ENCODE results near the gene USP47.

Gene USP47

GRCh38 chr11:11978792-11979487 is 137.2 kb downstream of the USP47 start:
- DNase-seq, result no peak

GRCh38 chr11:11979488-11980117 is 137.8 kb downstream of the USP47 start:
- peak in 9 of 56 donors; percentile 26 to 55 (median 36) for DNase-seq

- no peak for DNase-seq
Observed at GRCh38 chr11:11980200-11980599, 138.4 kb downstream of the USP47 start.

- DNase-seq, result no peak
Observed at GRCh38 chr11:11980841-11981308, 139.1 kb downstream of the USP47 start.

GRCh38 chr11:11981364-11981763 is 139.6 kb downstream of the USP47 start:
- DNase-seq, result no peak

- DNase-seq, result no peak
Observed at GRCh38 chr11:11981840-11982239, 140.1 kb downstream of the USP47 start.

- DNase-seq, result no peak
Observed at GRCh38 chr11:11982461-11982860, 140.7 kb downstream of the USP47 start.

GRCh38 chr11:11982975-11983374 is 141.2 kb downstream of the USP47 start:
- no peak for DNase-seq

GRCh38 chr11:11983427-11983826 is 141.7 kb downstream of the USP47 start:
- DNase-seq, result no peak

GRCh38 chr11:11984563-11984962 is 142.8 kb downstream of the USP47 start:
- no peak for DNase-seq

GRCh38 chr11:11985016-11985715 is 143.4 kb downstream of the USP47 start:
- DNase-seq, result no peak

- DNase-seq, result no peak
Observed at GRCh38 chr11:11985954-11986949, 144.5 kb downstream of the USP47 start.

GRCh38 chr11:11987503-11988022 is 145.8 kb downstream of the USP47 start:
- DNase-seq, result no peak

GRCh38 chr11:11988099-11988651 is 146.4 kb downstream of the USP47 start:
- no peak for DNase-seq

- no peak for DNase-seq
Observed at GRCh38 chr11:11988681-11989261, 147.0 kb downstream of the USP47 start.

- peak in 4 of 56 donors; percentile 19 to 45 (median 24) for DNase-seq
Observed at GRCh38 chr11:11989774-11990744, 148.3 kb downstream of the USP47 start.

- DNase-seq, result peak in 29 of 56 donors; percentile 12 to 82 (median 55)
Observed at GRCh38 chr11:11992257-11993212, 150.8 kb downstream of the USP47 start.

GRCh38 chr11:11993839-11994238 is 152.1 kb downstream of the USP47 start:
- peak in 40 of 56 donors; percentile 15 to 68 (median 42) for DNase-seq
